A204.1 (cell line): ENCODE data around the gene GAP43.
"Not testable (repeated sequence)": the region's sequence is repeated elsewhere in the genome, so short reads cannot be mapped to it uniquely, and the experiment has no call there.

ENCODE experiments used
- FAIRE-seq: peaks from 2 replicates; lab custom pipeline; 2012; peaks lifted over from hg19 to GRCh38; lab: Jason Lieb, UNC

The GAP43 gene

GRCh38 chr3:115698851-115699591 lies 75.7 kb downstream of the GAP43 start:
- no peak for FAIRE-seq

DNA sequence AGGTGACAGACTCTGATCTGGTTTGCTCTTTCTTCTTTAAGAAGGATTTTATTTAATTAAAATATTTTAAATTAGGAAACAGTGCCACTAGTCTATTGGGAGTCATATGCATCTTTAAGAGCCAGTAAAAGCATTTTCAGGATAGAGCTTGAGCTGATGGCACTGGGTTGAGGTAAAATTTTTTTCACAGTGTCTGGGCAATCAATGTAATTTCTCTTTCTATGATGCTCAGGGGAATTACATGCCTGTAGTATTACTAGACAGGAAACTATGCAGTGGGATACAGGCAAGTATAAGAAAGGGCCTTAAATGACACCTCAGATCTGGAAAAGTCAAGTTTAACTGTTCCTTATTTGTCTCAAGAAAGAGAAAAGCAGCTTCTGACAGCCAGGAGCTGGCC lies 76.4 kb downstream of the GAP43 start:
- no peak for FAIRE-seq

DNA sequence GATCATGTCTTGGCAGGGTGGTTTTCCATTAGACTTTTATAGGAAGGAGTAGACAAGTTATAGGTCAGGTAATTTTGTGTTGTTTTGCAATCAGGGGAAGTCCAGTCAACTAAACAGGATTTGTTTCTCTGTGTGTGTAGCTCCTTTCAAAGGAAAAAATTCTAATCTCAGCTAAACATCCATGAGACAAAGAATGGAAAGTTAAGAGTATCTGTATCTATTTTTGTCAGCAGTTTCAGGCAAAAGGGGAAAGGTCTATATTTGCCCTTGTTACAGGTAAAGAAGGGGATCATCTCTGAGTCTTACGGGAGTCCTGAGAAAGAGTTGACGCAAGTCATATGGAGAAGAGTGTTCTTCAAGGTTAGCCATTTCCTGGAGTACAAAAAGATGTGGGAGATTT lies 79.3 kb downstream of the GAP43 start:
- FAIRE-seq: no peak

DNA sequence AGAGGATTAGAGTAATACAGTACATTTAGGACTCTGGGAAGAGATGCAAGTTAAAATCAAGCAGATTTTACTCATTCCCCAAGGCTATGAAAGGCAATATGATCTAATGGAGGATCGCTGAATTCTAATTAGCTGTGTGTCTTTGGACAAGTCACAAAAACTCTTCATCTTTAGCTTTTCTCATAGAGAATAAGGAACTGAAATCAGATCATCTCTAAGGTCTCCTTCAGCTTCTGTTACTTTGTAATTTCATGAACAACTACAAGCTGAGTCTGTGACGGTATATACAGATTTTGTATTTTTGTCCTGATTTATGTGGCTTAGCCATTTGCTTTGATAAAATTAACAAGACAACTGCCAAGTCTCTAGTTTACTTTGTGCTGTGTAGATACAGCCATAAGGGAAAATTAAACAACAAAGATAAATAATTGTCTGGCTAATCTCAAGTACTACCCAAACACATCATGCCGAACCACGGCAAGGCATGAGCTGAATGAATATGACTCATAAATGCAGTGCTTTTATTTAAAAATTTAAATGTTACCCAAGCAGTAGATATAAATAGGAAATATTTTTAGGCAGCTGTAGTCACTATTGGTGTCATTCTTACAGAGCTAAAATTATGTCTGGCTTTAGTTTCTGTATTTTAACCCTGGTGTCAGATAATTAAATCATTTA lies 81.5 kb downstream of the GAP43 start:
- no peak for FAIRE-seq

GRCh38 chr3:115706311-115706829 lies 83.1 kb downstream of the GAP43 start:
- no peak for FAIRE-seq

DNA sequence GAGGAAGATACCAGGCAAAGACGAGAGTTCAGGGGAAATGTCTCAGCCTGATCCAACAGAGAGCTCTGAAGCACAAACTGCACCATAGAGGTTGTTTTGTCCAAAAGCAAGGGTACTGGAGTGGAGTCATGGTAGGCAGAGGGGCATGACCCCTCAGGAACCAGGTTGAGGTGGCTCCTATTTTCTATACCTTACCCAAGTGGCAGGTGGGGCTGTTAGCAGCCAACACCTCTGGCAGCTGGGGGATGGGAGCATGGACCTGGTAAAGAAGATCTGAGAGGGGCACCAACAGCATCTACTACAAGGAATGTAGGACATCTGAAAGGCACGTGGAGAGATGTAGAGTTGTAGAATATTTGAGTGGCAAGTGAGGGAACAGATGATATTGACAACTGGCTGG lies 85.2 kb downstream of the GAP43 start:
- FAIRE-seq: no peak

GRCh38 chr3:115709093-115709492 lies 85.8 kb downstream of the GAP43 start:
- no peak for FAIRE-seq

DNA sequence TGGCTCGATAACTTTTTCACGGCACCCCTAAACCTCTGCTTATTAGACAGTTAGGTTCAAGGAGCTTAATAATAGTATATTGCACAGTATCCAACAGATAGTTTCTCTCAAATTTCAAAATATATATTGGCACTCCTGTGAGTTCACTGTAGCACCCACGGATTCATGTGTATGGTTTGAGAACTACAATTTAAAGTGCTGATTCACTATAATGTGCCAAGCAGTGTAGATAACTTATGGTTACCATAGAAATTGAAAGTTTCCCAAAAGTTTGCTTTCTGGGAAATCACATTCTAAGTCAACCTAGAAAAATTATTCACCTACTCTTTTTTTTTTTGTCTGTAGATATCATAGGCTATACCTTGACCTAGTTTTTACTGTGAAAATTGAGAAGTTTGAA lies 86.6 kb downstream of the GAP43 start:
- no peak for FAIRE-seq

DNA sequence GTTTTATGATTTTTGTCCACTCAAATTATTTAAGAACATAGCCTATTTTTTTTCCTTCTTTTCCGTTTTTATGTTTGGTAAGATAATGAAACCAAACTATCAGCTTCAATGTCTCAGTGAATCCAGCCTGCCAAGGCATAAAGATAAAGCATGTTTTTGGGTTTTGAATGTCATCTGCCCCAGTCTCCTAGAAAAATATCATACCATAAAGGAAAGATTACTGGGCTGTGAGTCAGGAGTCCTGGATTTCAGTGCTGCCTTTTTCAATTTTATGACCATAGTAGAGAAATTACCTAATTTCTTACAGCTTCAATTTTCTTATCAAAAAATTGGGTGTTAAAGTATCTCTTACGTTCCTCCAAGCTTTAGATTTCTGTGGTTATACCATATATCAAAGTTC lies 87.5 kb downstream of the GAP43 start:
- no peak for FAIRE-seq

DNA sequence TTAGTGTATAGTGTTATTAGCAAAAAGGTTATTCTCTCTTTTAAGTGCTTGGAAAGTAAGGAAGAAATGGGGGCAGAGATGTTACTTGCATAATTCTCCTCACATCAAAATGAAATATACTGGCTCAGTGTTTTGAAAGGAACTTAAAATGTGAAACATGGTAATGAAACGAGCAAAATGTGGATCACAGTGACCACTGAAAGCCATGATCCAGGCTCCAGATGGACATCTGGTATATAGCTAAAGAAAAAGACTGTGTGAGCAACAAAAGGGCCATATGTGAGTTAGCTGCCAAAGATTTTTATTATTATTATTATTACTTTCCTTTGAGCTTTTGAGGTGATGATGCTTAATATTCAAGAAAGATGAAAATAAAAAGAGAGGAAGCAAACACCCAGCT lies 89.6 kb downstream of the GAP43 start:
- FAIRE-seq: no peak

- FAIRE-seq: no peak
These were observed 90.0 kb downstream of the GAP43 start for GRCh38 chr3:115713284-115713683.

DNA sequence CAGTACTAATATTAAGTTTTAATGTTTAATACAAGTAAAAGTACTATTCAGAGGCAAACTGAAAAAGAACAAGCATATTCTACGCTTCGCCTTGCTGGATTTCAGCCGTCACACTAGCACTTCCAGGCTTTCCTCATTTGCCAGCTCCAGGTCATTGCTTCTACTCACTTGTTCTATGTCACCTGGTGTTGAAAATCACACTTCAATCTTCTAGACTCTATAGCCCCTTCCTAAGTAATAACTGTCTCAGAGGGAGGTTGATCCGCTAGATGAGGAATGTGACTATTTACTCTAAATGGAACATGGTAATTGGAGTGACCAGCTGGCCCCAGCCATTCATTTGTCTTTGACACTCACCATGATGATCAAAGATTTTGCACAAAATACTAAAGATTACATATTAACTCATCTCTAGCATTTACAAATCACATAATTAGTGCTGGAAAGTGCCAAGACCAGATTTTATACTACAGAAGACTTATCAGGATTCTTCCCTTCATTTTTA lies 92.0 kb downstream of the GAP43 start:
- FAIRE-seq: no peak

GRCh38 chr3:115720983-115721382 lies 97.7 kb downstream of the GAP43 start:
- no peak for FAIRE-seq

GRCh38 chr3:115725800-115726199 lies 102.5 kb downstream of the GAP43 start:
- FAIRE-seq: no peak

DNA sequence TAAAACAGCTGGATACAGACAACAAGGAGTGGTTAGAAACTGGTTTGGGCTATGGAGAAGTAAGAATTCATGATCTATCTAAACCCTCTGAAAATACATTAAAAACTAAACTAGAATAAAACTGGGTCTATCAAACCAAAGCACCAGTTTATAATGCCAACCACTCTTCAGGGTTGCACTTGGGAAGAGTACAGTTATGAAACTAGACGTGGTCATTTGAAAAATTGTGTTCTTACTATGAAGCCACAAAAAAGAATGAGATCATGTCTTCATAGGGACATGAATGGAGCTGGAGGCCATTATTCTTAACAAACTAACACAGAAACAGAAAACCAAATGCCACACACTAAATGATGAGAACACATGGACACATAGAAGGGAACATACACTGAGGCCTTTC lies 103.8 kb downstream of the GAP43 start:
- no peak for FAIRE-seq

- FAIRE-seq: no peak
These were observed 104.7 kb downstream of the GAP43 start for GRCh38 chr3:115728013-115728412.

DNA sequence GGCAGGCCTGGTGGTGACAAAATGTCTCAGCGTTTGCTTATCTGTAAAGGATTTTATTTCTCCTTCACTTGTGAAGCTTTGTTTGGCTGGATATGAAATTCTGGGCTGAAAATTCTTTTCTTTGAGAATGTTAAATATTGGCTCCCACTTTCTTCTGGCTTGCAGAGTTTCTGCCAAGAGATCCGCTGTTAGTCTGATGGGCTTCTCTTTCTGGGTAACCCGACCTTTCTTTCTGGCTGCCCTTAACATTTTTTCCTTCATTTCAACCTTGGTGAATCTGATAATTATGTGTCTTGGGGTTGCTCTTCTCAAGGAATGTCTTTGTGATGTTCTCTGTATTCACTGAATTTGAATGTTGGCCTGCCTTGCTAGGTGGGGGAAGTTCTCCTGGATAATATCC lies 113.0 kb downstream of the GAP43 start:
- not testable (repeated sequence) for FAIRE-seq

DNA sequence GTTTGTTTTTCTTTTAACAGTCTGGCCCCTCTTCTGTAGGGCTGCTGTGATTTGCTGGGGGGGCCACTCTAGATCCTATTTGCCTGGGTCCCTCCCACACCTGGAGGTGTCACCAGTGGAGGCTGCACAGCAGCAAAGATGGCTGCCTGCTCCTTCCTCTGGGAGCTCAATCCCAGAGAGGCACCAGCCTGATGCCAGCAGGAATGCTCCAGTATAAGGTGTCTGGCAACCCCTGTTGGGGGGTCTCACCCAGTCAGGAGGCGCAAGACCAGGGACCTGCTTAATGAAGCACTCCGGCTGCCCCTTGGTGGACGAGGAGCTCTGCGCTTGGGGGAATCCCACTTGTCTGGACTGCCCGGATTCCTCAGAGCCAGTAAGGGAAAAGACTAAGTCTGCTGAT lies 118.3 kb downstream of the GAP43 start:
- no peak for FAIRE-seq

- not testable (repeated sequence) for FAIRE-seq
These were observed 121.2 kb downstream of the GAP43 start for GRCh38 chr3:115744516-115744915.

DNA sequence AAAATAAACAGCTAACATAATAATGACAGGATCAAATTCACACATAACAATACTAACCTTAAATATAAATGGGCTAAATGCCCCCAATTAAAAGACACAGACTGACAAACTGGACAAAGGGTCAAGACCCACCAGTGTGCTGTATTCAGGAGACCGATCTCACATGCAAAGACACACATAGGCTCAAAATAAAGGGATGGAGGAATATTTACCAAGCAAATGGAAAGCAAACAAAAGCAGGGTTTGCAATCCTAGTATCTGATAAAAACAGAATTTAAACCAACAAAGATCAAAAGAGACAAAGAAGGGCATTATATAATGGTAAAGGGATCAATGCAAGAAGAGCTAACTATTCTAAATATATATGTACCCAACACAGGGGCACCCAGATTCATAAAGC lies 129.7 kb downstream of the GAP43 start:
- not testable (repeated sequence) for FAIRE-seq

DNA sequence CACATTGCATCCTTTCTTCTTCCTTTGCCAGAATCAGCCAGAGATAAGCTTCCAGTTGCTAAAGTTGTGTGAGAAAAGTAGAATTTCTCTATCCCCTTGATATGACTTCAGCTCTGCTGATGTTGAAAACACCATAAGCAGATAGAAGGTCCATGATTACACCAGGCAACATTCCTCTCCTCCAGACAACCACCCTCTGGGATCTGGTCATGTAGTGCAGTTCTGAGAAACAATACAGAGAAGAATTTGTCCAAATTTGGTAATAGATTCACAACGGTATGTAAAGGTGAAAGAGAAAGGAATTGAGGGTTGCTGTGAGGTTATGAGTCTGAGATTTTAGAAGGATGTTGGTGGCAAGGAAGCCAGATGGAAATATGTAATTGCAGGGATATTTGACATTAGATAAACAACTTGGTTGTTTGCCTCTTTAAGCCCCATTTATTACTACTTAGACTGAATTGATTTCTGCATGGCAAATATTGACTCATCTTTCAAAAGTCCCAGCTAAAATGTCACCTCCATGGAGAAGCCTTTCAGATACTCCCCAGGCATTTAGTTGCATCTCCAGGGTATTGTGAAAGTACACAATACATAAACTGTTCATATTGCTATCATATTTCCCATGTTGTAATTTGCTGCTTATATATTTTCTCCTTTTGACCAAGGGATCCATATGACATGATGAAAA lies 134.9 kb downstream of the GAP43 start:
- FAIRE-seq: no peak

DNA sequence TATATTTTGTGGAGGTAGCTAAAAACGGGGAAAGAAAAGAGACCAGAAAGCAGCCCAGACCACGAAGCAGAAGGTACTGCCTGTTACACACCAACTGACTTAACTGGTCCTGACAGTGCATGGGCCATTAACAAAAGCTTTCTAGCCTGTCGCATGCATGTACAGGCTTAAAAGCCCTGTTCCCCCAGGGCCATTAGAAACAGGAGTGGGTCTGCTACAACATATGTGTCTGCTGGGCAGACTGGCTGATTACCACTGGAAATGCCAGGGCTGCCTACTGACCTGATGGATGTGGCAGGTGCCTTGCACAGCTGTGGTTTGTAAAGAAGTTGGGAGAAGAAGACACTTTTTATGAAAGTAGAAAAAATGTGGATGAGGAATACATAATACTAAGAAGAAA lies 137.4 kb downstream of the GAP43 start:
- FAIRE-seq: no peak

DNA sequence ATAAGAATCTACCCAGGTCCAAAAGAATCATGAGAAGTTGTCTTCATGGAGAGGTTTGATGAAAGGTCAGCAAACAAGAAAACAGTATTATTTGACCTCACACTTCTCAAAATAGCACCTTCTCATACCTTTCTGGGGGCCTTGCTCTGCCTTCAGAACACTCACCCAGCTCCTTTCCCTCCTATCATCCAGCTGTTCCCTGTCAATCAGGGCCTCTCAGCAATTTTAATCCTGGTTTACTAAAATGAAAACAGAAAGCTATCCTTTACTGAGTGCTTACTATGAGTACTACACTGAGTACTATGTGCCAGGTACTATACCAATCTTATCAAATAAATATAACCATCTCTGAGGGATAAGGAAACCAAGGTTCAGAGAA lies 138.6 kb downstream of the GAP43 start:
- no peak for FAIRE-seq
